HG02852 (cell line): Measurements from ENCODE around the gene SNF8.
"Not testable (repeated sequence)": the region's sequence is repeated elsewhere in the genome, so short reads cannot be mapped to it uniquely, and the experiment has no call there.

Experiments used
- ATAC-seq: cut with Tn5 transposase; IDR thresholded peaks from one replicate; pipeline ENCODE4 v1.9.1; 2021; ENCODE audit warnings: mild to moderate bottlenecking, moderate library complexity; ENCODE audit not compliant: unreplicated experiment

SNF8 gene

GRCh38 chr17:48944515-48945260 lies at the start of gene SNF8:
Gene SNF8, minus strand, starts transcription at chr17:48944842. Its CDS starts 108 bp downstream, at chr17:48944734.
- peak; percentile 86 for ATAC-seq

- ATAC-seq: no peak
Observed at GRCh38 chr17:48993951-48994350, 49.3 kb upstream of the SNF8 start.

GRCh38 chr17:48993305-48993704 lies 48.7 kb upstream of the SNF8 start:
- ATAC-seq: no peak

- ATAC-seq: no peak
Observed at GRCh38 chr17:48992444-48992843, 47.8 kb upstream of the SNF8 start.

- ATAC-seq: no peak
Observed at GRCh38 chr17:48990882-48991357, 46.3 kb upstream of the SNF8 start.

GRCh38 chr17:48989100-48989499 lies 44.5 kb upstream of the SNF8 start:
- no peak for ATAC-seq

- no peak for ATAC-seq
Observed at GRCh38 chr17:48985436-48986245, 41.0 kb upstream of the SNF8 start.

GRCh38 chr17:48981927-48982539 lies 37.4 kb upstream of the SNF8 start:
- no peak for ATAC-seq

GRCh38 chr17:48973806-48974205 lies 29.2 kb upstream of the SNF8 start:
- no peak for ATAC-seq

GRCh38 chr17:48972749-48973097 lies 28.1 kb upstream of the SNF8 start:
- no peak for ATAC-seq

GRCh38 chr17:48970865-48971687 lies 26.4 kb upstream of the SNF8 start:
- ATAC-seq: no peak

- ATAC-seq: no peak
Observed at GRCh38 chr17:48970224-48970623, 25.6 kb upstream of the SNF8 start.

GRCh38 chr17:48961516-48962233 lies 17.0 kb upstream of the SNF8 start:
- ATAC-seq: no peak

GRCh38 chr17:48960834-48961515 lies 16.3 kb upstream of the SNF8 start:
- ATAC-seq: no peak

GRCh38 chr17:48954300-48954755 lies 9.7 kb upstream of the SNF8 start:
- no peak for ATAC-seq

- ATAC-seq: no peak
Observed at GRCh38 chr17:48952904-48953303, 8.3 kb upstream of the SNF8 start.

GRCh38 chr17:48951572-48951971 lies 6.9 kb upstream of the SNF8 start:
- no peak for ATAC-seq

- ATAC-seq: not testable (repeated sequence)
Observed at GRCh38 chr17:48945261-48945651, 614 bp upstream of the SNF8 start.

- ATAC-seq: no peak
Observed at GRCh38 chr17:48933035-48933434, 11.6 kb downstream of the SNF8 start.
